Panc1 (cell line): ENCODE data around the gene HEXD. TPM values are rescaled to one million over a fixed set of nuclear protein-coding genes. Genes with fewer than 3 reads are reported as not detected.

Experiments
- ATAC-seq: fragments of 200-7000 bp; cut with Tn5 transposase; 2 replicates; pipeline ENCODE4 v1.9.1; 2020; ENCODE audit warnings: mild to moderate bottlenecking, moderate library complexity
- BruUV-seq: library from RNA; stranded (reverse); fragments of 400-500 nt; replicated peaks from 2 replicates; lab custom pipeline; 2021; lab: Mats Ljungman, UMichigan
- CTCF ChIA-PET: fragments of 300-600 bp; sonication (Branson Sonifier 250); formaldehyde crosslinking; loops from one replicate; lab custom pipeline; 2022; ENCODE audit warnings: antibody characterized with exemption; lab: Charles Lee
- POLR2A ChIA-PET: fragments of 300-600 bp; sonication (Branson Sonifier 250); formaldehyde crosslinking; loops from one replicate; lab custom pipeline; 2022; ENCODE audit warnings: antibody characterized with exemption; lab: Charles Lee
- DNase-seq: peaks from one replicate; pipeline ENCODE4 v3.0.0-alpha.2; 2010; ENCODE audit warnings: low read depth, low spot score
- H3K27ac ChIP-seq: 2 replicates; pipeline ENCODE4 v1.5.1; 2011; ENCODE audit warnings: mild to moderate bottlenecking, low read length, inconsistent platforms
- H3K27me3 ChIP-seq: fragments of 200-500 bp; sonication (Bioruptor generic); 2 replicates; pipeline ENCODE4 v1.6.0; 2014; ENCODE audit warnings: low read length, inconsistent platforms; ENCODE audit not compliant: control insufficient read depth, insufficient read depth
- H3K36me3 ChIP-seq: fragments of 200-500 bp; sonication (Bioruptor generic); 2 replicates; pipeline ENCODE4 v1.5.1; 2014; ENCODE audit warnings: inconsistent platforms, mild to moderate bottlenecking, low read length, moderate library complexity; ENCODE audit not compliant: control insufficient read depth, insufficient read depth
- H3K4me1 ChIP-seq: 2 replicates; pipeline ENCODE4 v1.5.1; 2011; ENCODE audit warnings: inconsistent platforms, mild to moderate bottlenecking, low read length, moderate library complexity; ENCODE audit not compliant: control insufficient read depth, insufficient read depth
- H3K4me3 ChIP-seq, 2 experiments: 2 replicates each; pipeline ENCODE4 v1.5.1; 2011 to 2012; ENCODE audit warnings: low read depth in 2 of 2, low read length in 2 of 2, mild to moderate bottlenecking in 2 of 2, inconsistent platforms in 1 of 2, moderate library complexity in 1 of 2
- H3K9me3 ChIP-seq: fragments of 200-500 bp; sonication (Bioruptor generic); 2 replicates; pipeline ENCODE4 v1.5.1; 2014; ENCODE audit warnings: low read depth, mild to moderate bottlenecking, inconsistent platforms, low read length, moderate library complexity; ENCODE audit not compliant: control insufficient read depth, insufficient read depth
- POLR2AphosphoS5 ChIP-seq: IDR thresholded peaks from 2 replicates; pipeline ENCODE4 v1.6.1; 2012; ENCODE audit warnings: mild to moderate bottlenecking, low read depth, low read length, moderate library complexity
- SIN3A ChIP-seq: IDR thresholded peaks from 2 replicates; pipeline ENCODE4 v1.6.1; 2012; ENCODE audit warnings: low read depth, mild to moderate bottlenecking, low read length, moderate library complexity, borderline replicate concordance; ENCODE audit not compliant: insufficient read depth
- TCF7L2 ChIP-seq: IDR thresholded peaks from 2 replicates; pipeline ENCODE4 v1.6.1; 2011; ENCODE audit warnings: mild to moderate bottlenecking, low read depth, low read length, inconsistent platforms
- in situ Hi-C: cut with HindIII; loops from 2 replicates; pipeline ENCODE4 v1.10.0; 2016; ENCODE audit warnings: low sequenced_read_pairs, low pct_unique_long_range_greater_than_20kb
- intact Hi-C: fragments of 100-400 bp; cut with micrococcal nuclease; formaldehyde crosslinking; loops from one replicate; pipeline ENCODE4 v1.10.0; 2022; ENCODE audit not compliant: unreplicated experiment
- total RNA-seq: library from RNA; stranded (reverse); gene quantifications from one replicate; pipeline ENCODE4 v1.2.1, GENCODE V29; 2021; ENCODE audit not compliant: unreplicated experiment
- TF ChIP-seq, protein P1 (sequence below), 2 experiments: IDR thresholded peaks; 2 replicates each; pipeline ENCODE4 v1.6.1; 2011 to 2012; ENCODE audit warnings: low read depth in 2 of 2, control low read depth in 1 of 2, low read length in 1 of 2, mild to moderate bottlenecking in 1 of 2, moderate library complexity in 1 of 2; ENCODE audit not compliant: insufficient read depth in 1 of 2
- TF ChIP-seq, protein P2 (sequence below): fragments of 450-650 bp; IDR thresholded peaks from 2 replicates; pipeline ENCODE4 v1.5.1; 2017; ENCODE audit warnings: mild to moderate bottlenecking

Gene HEXD
- total RNA-seq, 1 experiment from 2014 or later: 25.6 TPM

DNA sequence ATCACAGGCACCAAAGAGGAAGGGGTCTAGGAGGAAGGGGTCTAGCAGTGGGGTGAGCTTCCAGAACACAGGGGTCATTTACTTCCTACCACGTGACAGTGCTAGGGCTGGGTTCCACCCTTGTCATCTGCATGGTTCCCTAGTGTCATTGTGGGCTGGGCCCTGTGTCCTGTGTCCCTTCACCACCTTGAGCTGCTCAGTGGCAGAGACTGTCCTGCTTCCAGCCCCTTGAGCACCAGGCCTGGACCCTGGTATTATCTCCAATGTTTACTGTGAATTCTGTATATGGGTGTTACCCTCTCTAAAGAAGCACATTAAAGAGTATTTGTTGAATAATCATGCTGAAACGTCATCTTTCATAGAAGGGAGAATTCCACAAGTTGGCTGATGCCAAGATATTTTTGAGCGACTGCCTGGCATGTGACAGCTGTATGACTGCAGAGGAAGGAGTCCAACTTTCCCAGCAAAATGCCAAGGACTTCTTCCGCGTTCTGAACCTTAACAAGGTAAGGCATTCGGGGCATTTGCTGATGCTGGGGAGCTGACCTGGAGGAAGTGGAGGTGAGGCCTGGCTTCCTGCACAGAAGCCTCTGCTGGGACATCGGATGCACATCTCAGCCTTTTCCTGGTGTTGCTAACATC lies 45.9 kb downstream of the HEXD start:
- TF ChIP-seq TCF7L2: no peak
- no peak for TF ChIP-seq POLR2AphosphoS5
- TF ChIP-seq, protein P1, sequence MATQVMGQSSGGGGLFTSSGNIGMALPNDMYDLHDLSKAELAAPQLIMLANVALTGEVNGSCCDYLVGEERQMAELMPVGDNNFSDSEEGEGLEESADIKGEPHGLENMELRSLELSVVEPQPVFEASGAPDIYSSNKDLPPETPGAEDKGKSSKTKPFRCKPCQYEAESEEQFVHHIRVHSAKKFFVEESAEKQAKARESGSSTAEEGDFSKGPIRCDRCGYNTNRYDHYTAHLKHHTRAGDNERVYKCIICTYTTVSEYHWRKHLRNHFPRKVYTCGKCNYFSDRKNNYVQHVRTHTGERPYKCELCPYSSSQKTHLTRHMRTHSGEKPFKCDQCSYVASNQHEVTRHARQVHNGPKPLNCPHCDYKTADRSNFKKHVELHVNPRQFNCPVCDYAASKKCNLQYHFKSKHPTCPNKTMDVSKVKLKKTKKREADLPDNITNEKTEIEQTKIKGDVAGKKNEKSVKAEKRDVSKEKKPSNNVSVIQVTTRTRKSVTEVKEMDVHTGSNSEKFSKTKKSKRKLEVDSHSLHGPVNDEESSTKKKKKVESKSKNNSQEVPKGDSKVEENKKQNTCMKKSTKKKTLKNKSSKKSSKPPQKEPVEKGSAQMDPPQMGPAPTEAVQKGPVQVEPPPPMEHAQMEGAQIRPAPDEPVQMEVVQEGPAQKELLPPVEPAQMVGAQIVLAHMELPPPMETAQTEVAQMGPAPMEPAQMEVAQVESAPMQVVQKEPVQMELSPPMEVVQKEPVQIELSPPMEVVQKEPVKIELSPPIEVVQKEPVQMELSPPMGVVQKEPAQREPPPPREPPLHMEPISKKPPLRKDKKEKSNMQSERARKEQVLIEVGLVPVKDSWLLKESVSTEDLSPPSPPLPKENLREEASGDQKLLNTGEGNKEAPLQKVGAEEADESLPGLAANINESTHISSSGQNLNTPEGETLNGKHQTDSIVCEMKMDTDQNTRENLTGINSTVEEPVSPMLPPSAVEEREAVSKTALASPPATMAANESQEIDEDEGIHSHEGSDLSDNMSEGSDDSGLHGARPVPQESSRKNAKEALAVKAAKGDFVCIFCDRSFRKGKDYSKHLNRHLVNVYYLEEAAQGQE (IDR thresholded peaks at IDR 0.05; ENCODE audit: insufficient read depth in 1 of 2, low read depth in 2 of 2, low read length in 1 of 2): no peak
- TF ChIP-seq, protein P2, sequence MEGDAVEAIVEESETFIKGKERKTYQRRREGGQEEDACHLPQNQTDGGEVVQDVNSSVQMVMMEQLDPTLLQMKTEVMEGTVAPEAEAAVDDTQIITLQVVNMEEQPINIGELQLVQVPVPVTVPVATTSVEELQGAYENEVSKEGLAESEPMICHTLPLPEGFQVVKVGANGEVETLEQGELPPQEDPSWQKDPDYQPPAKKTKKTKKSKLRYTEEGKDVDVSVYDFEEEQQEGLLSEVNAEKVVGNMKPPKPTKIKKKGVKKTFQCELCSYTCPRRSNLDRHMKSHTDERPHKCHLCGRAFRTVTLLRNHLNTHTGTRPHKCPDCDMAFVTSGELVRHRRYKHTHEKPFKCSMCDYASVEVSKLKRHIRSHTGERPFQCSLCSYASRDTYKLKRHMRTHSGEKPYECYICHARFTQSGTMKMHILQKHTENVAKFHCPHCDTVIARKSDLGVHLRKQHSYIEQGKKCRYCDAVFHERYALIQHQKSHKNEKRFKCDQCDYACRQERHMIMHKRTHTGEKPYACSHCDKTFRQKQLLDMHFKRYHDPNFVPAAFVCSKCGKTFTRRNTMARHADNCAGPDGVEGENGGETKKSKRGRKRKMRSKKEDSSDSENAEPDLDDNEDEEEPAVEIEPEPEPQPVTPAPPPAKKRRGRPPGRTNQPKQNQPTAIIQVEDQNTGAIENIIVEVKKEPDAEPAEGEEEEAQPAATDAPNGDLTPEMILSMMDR: no peak
- no peak for TF ChIP-seq SIN3A
- Histone ChIP-seq H3K4me1 (peaks cover 6% of the 10 kb centered on the region; the same call in 1 of the 2 replicates), H3K36me3 (peaks cover 4% of the 10 kb centered on the region), H3K27ac (no peak overlapping the region), H3K9me3 (no peaks in the 10 kb centered on the region), H3K4me3 (no peak overlapping the region), H3K27me3 (no peaks in the 10 kb centered on the region)
- CTCF ChIA-PET: no interaction called here
- BruUV-seq: no TSS peak
- no peak for DNase-seq
- no peak for ATAC-seq
- in situ Hi-C loops (no loop called here), intact Hi-C loops (no loop called here)
- POLR2A ChIA-PET: interaction anchor here (0.6 kb wide), 1 partner anchor 1641 kb away, joined by 12 read pairs; no protein-coding TSS in a partner anchor

DNA sequence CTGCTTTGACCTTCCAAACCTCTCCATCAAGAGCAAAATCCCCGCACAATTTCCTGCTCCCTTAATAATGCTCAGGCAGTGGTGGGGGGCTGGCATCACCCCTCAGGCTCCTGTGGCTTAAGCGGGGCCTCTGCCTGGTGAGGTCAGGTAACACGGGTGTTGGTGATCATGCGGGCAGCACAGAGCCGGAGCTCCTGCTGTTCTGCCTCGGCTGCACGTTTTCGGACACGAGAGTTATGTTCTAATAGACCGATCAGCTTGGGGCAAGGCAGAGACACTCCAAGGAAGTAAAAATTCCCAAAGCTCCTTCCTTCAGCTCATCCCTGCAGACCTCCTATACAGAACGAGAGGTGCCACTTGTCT lies 46.4 kb downstream of the HEXD start:
- peaks cover 4% of the 10 kb centered on the region for H3K36me3 ChIP-seq
- ChIA-PET POLR2A (no interaction called here), CTCF (no interaction called here)
- ATAC-seq (no peak), DNase-seq (no peak)
- no peaks in the 10 kb centered on the region for H3K27me3 ChIP-seq
- TF ChIP-seq TCF7L2: no peak
- TF ChIP-seq POLR2AphosphoS5: no peak
- TF ChIP-seq, protein P2: no peak
- no peak for TF ChIP-seq SIN3A
- TF ChIP-seq, protein P1 (IDR thresholded peaks at IDR 0.05; ENCODE audit: insufficient read depth in 1 of 2, low read depth in 2 of 2, low read length in 1 of 2): no peak
- intact Hi-C loops (no loop called here), in situ Hi-C loops (no loop called here)
- no TSS peak for BruUV-seq
- no peaks in the 10 kb centered on the region for H3K9me3 ChIP-seq
- peaks cover 3% of the 10 kb centered on the region; the same call in 1 of the 2 replicates for H3K4me1 ChIP-seq
- no peak overlapping the region for H3K4me3 ChIP-seq
- H3K27ac ChIP-seq: no peak overlapping the region
